CD14-positive monocyte (primary cell): Measurements from ENCODE around the gene RNASEH2C. TPM values are rescaled to one million over a fixed set of nuclear protein-coding genes. Genes with fewer than 3 reads are reported as not detected.

Source experiments
- DNase-seq, 3 donors: peaks; one replicate each; pipeline ENCODE4 v3.0.0-alpha.2; 2011 to 2022
- H2AFZ ChIP-seq: 2 replicates; pipeline ENCODE4 v1.6.0; 2012; ENCODE audit warnings: mild to moderate bottlenecking, low read depth, low read length, inconsistent platforms; ENCODE audit not compliant: insufficient read depth, poor library complexity, severe bottlenecking
- H3K27ac ChIP-seq, 2 donors: 1 replicate in 1 of 2; 2 replicates in 1 of 2; pipeline ENCODE4 v1.5.1; 2012 to 2013; ENCODE audit warnings: low read length in 2 of 2, control low read depth in 1 of 2, inconsistent platforms in 1 of 2, low read depth in 1 of 2, mild to moderate bottlenecking in 1 of 2
- H3K27me3 ChIP-seq, 2 donors: one replicate each; pipeline versions ENCODE4 v1.6.0 to v1.6.1; 2011 to 2013; ENCODE audit warnings: low read length in 2 of 2; ENCODE audit not compliant: control insufficient read depth in 2 of 2, insufficient read depth in 2 of 2
- H3K36me3 ChIP-seq, 2 donors: replicated peaks in 1 of 2; 1 replicate in 1 of 2; 2 replicates in 1 of 2; pipeline versions ENCODE4 v1.5.1 to v1.6.1; 2012 to 2013; ENCODE audit warnings: low read length in 2 of 2, control low read depth in 1 of 2, inconsistent platforms in 1 of 2, mild to moderate bottlenecking in 1 of 2; ENCODE audit not compliant: insufficient read depth in 2 of 2, control insufficient read depth in 1 of 2
- H3K4me1 ChIP-seq, 2 donors: 1 replicate in 1 of 2; 2 replicates in 1 of 2; pipeline versions ENCODE4 v1.5.1 to v1.6.1; 2012 to 2013; ENCODE audit warnings: low read length in 2 of 2, control low read depth in 1 of 2, inconsistent platforms in 1 of 2, mild to moderate bottlenecking in 1 of 2, moderate library complexity in 1 of 2; ENCODE audit not compliant: insufficient read depth in 2 of 2, control insufficient read depth in 1 of 2
- H3K4me2 ChIP-seq: replicated peaks from 2 replicates; pipeline ENCODE3; 2012; ENCODE audit warnings: low read length, moderate library complexity, mild to moderate bottlenecking; ENCODE audit not compliant: poor library complexity, severe bottlenecking; ENCODE audit errors: extremely low read depth
- H3K4me3 ChIP-seq, 3 experiments: fragments of 200-600 bp in 1 of 3; sonication (generic) in 1 of 3; replicated peaks in 1 of 3; 1 replicate in 2 of 3; 2 replicates in 1 of 3; pipeline ENCODE4 v1.5.1; 2011 to 2013; ENCODE audit warnings: low read length in 3 of 3, mild to moderate bottlenecking in 3 of 3, control low read depth in 2 of 3, low read depth in 2 of 3, inconsistent platforms in 1 of 3, moderate library complexity in 1 of 3
- H3K79me2 ChIP-seq: 2 replicates; pipeline ENCODE4 v1.6.0; 2012; ENCODE audit warnings: mild to moderate bottlenecking, control low read depth, inconsistent platforms, low read length, moderate library complexity; ENCODE audit not compliant: insufficient read depth
- H3K9ac ChIP-seq: 2 replicates; pipeline ENCODE4 v1.6.0; 2017; ENCODE audit warnings: low read length, mild to moderate bottlenecking; ENCODE audit not compliant: insufficient read depth, poor library complexity, severe bottlenecking
- H3K9me3 ChIP-seq, 2 donors: replicated peaks in 1 of 2; 1 replicate in 1 of 2; 2 replicates in 1 of 2; pipeline versions ENCODE4 v1.5.1 to v1.6.1; 2012 to 2013; ENCODE audit warnings: low read length in 2 of 2, control low read depth in 1 of 2; ENCODE audit not compliant: control insufficient read depth in 1 of 2, insufficient read depth in 1 of 2
- H4K20me1 ChIP-seq: 2 replicates; pipeline ENCODE4 v1.6.0; 2012; ENCODE audit warnings: mild to moderate bottlenecking, low read length, control low read depth, moderate library complexity; ENCODE audit not compliant: insufficient read depth
- H3K27ac Mint-ChIP-seq, 7 donors: one replicate each; pipeline ENCODE4 v1.8.0; 2020; ENCODE audit warnings: mild to moderate bottlenecking in 7 of 7, mixed read lengths in 7 of 7, moderate library complexity in 6 of 7, inconsistent platforms in 2 of 7
- H3K27me3 Mint-ChIP-seq, 3 donors: one replicate each; pipeline ENCODE4 v1.8.0; 2021 to 2022; ENCODE audit warnings: low read depth in 3 of 3, mild to moderate bottlenecking in 3 of 3, mixed read lengths in 3 of 3, moderate library complexity in 3 of 3, inconsistent platforms in 1 of 3
- H3K36me3 Mint-ChIP-seq, 2 donors: one replicate each; pipeline ENCODE4 v1.8.0; 2020; ENCODE audit warnings: mixed read lengths in 2 of 2, inconsistent platforms in 1 of 2, mild to moderate bottlenecking in 1 of 2
- H3K4me1 Mint-ChIP-seq: one replicate; pipeline ENCODE4 v1.8.0; 2020; ENCODE audit warnings: mild to moderate bottlenecking, mixed read lengths
- H3K4me3 Mint-ChIP-seq, 2 donors: one replicate each; pipeline ENCODE4 v1.8.0; 2020; ENCODE audit warnings: mild to moderate bottlenecking in 2 of 2, mixed read lengths in 2 of 2, moderate library complexity in 1 of 2
- H3K9me3 Mint-ChIP-seq, 7 donors: one replicate each; pipeline ENCODE4 v1.8.0; 2020 to 2022; ENCODE audit warnings: mixed read lengths in 7 of 7, mild to moderate bottlenecking in 6 of 7, moderate library complexity in 6 of 7, inconsistent platforms in 2 of 7
- CTCF ChIP-seq: fragments of 200-600 bp; IDR thresholded peaks from one replicate; pipeline ENCODE4 v1.8.0; 2022; ENCODE audit warnings: antibody characterized with exemption, mild to moderate bottlenecking
- WGBS: methylation state at CpG from one replicate; pipeline ENCODE4 v1.1.5; 2013; ENCODE audit warnings: missing lambda C conversion rate; ENCODE audit not compliant: insufficient coverage; 5-methylcytosine and 5-hydroxymethylcytosine counted together
- intact Hi-C, 2 donors: fragments of 100-400 bp; cut with micrococcal nuclease; formaldehyde crosslinking; loops; one replicate each; pipeline versions ENCODE4 v1.15.0 to v1.15.1; 2023
- polyA plus RNA-seq, 3 donors: library from polyadenylated mRNA; depleted of rRNA in 1 of 3; unstranded in 2 of 3; stranded (reverse) in 1 of 3; fragments of 300-500 nt in 2 of 3; fragments of >200 nt in 1 of 3; fragmentation: Illumina TruSeq in 2 of 3; gene quantifications; 1 replicate in 2 of 3; 2 replicates in 1 of 3; pipeline ENCODE4 v1.2.3, GENCODE V29; 2012 to 2021

Gene RNASEH2C
- polyA plus RNA-seq, 3 donors = 33.3 to 131 (median 95.2) TPM

- H3K9me3 Mint-ChIP-seq = peaks cover 0 to 2% (median 0%) of the 10 kb centered on the region in 7 donors
- H3K36me3 Mint-ChIP-seq = peaks cover 0 to 17% of the 10 kb centered on the region in 2 donors
- Histone ChIP-seq H3K9me3 (no peaks in the 10 kb centered on the region), H3K4me3 (no peak overlapping the region), H2AFZ (no peak overlapping the region), H3K79me2 (peaks cover 18% of the 10 kb centered on the region), H4K20me1 (no peaks in the 10 kb centered on the region), H3K4me1 (peaks cover 41 to 49% of the 10 kb centered on the region in 2 donors), H3K4me2 (no peak overlapping the region), H3K27me3 (no peaks in the 10 kb centered on the region), H3K27ac (no peak overlapping the region), H3K9ac (no peak overlapping the region), H3K36me3 (no peaks in the 10 kb centered on the region)
- no peak overlapping the region for H3K27ac Mint-ChIP-seq
- H3K4me1 Mint-ChIP-seq = peaks cover 53% of the 10 kb centered on the region
- peaks cover 0 to 2% (median 0%) of the 10 kb centered on the region in 3 donors for H3K27me3 Mint-ChIP-seq
- H3K4me3 Mint-ChIP-seq = no peak overlapping the region
- no peak for DNase-seq
- no peak for TF ChIP-seq CTCF
- intact Hi-C loops = loop anchor here in 1 of 2 donors (5.0 to 10.0 kb wide), 2 partner anchors 47 to 55 kb away; partner anchors contain the start of gene KAT5
- WGBS = 75% methylated on average over 3 of the region's 10 CpGs
These were observed 46.8 kb upstream of the RNASEH2C start for GRCh38 chr11:65767406-65767805.

- no peak for DNase-seq
- Mint-ChIP-seq H3K27ac (peak overlapping the region in 4 of 7 donors; percentile 26 to 80 (median 66)), H3K27me3 (peaks cover 0 to 2% (median 0%) of the 10 kb centered on the region in 3 donors), H3K4me3 (no peak overlapping the region), H3K4me1 (peaks cover 52% of the 10 kb centered on the region), H3K36me3 (peaks cover 0 to 16% of the 10 kb centered on the region in 2 donors), H3K9me3 (peaks cover 0 to 6% (median 2%) of the 10 kb centered on the region in 7 donors)
- H3K9me3 ChIP-seq = no peaks in the 10 kb centered on the region
- no peaks in the 10 kb centered on the region for H3K36me3 ChIP-seq
- H3K9ac ChIP-seq = no peak overlapping the region
- peaks cover 41 to 49% of the 10 kb centered on the region in 2 donors for H3K4me1 ChIP-seq
- intact Hi-C loops = loop anchor here in 1 of 2 donors (5.0 to 10.0 kb wide), 2 partner anchors 48 to 54 kb away; partner anchors contain the start of gene KAT5
- H3K27me3 ChIP-seq = no peaks in the 10 kb centered on the region
- no peak overlapping the region for H2AFZ ChIP-seq
- H3K27ac ChIP-seq = no peak overlapping the region
- TF ChIP-seq CTCF = no peak
- no peak overlapping the region for H3K4me2 ChIP-seq
- H4K20me1 ChIP-seq = no peaks in the 10 kb centered on the region
- peaks cover 9% of the 10 kb centered on the region for H3K79me2 ChIP-seq
- 0% methylated on average over 2 of the region's 7 CpGs for WGBS
- H3K4me3 ChIP-seq = no peak overlapping the region
These were observed 45.9 kb upstream of the RNASEH2C start for GRCh38 chr11:65766535-65766934.
